ACC112 (cell line): Measurements from ENCODE around the gene AMDHD1.

Source experiments
- H2AFZ ChIP-seq: fragments of 200-600 bp; sonication (generic); one replicate; pipeline ENCODE4 v1.6.0; 2017; ENCODE audit warnings: antibody characterized with exemption, low read length; ENCODE audit not compliant: unreplicated experiment
- H3K27ac ChIP-seq: fragments of 200-600 bp; sonication (generic); 2 replicates; pipeline ENCODE4 v1.5.1; 2014; ENCODE audit warnings: low read depth, mild to moderate bottlenecking, antibody characterized with exemption, low read length, moderate library complexity
- H3K27me3 ChIP-seq: fragments of 200-600 bp; sonication (generic); 2 replicates; pipeline ENCODE4 v1.6.1; 2014; ENCODE audit warnings: mild to moderate bottlenecking, antibody characterized with exemption, low read length, moderate library complexity, mixed read lengths; ENCODE audit not compliant: insufficient read depth
- H3K36me3 ChIP-seq: fragments of 200-600 bp; sonication (generic); 2 replicates; pipeline ENCODE4 v1.6.1; 2016; ENCODE audit warnings: mild to moderate bottlenecking, antibody characterized with exemption, low read length, moderate library complexity, mixed read lengths; ENCODE audit not compliant: insufficient read depth
- H3K4me1 ChIP-seq: fragments of 200-600 bp; sonication (generic); one replicate; pipeline ENCODE4 v1.6.1; 2016; ENCODE audit warnings: low read length, mixed read lengths; ENCODE audit not compliant: insufficient read depth, unreplicated experiment, control insufficient read depth
- H3K4me3 ChIP-seq: fragments of 200-600 bp; sonication (generic); 2 replicates; pipeline ENCODE4 v1.5.1; 2014; ENCODE audit warnings: mild to moderate bottlenecking, low read depth, low read length
- H3K79me2 ChIP-seq: fragments of 200-600 bp; sonication (generic); one replicate; pipeline ENCODE4 v1.6.0; 2016; ENCODE audit warnings: low read length; ENCODE audit not compliant: control insufficient read depth, unreplicated experiment, insufficient read depth

AMDHD1 gene

GRCh38 chr12:95978774-95979173 is 35.6 kb downstream of the AMDHD1 start:
- H3K27me3 ChIP-seq, result no peaks in the 10 kb centered on the region
- no peak overlapping the region for H3K4me3 ChIP-seq
- H3K4me1 ChIP-seq, result no peaks in the 10 kb centered on the region
- no peak overlapping the region for H2AFZ ChIP-seq
- no peaks in the 10 kb centered on the region for H3K36me3 ChIP-seq
- no peaks in the 10 kb centered on the region for H3K79me2 ChIP-seq
- H3K27ac ChIP-seq, result no peak overlapping the region

DNA sequence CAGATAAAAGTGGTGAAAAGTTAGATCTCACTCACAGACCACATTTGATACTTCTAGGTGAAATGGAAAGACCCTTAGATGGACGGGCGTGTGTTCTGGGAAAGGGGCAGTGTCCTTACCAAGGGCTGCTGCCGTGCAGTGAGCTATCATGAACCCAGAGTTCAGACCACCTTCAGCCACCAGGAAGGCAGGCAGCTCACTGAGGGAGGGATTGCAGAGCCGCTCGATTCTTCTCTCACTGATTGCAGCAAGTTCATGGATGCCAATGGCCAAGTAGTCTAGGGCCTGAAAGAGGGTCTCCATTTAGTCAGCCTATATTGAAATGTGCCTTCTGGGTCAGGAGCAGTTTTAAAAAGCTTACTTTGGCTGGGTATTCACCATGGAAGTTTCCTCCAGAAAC is 37.3 kb downstream of the AMDHD1 start:
- Histone ChIP-seq H2AFZ (no peak overlapping the region), H3K36me3 (no peaks in the 10 kb centered on the region)

DNA sequence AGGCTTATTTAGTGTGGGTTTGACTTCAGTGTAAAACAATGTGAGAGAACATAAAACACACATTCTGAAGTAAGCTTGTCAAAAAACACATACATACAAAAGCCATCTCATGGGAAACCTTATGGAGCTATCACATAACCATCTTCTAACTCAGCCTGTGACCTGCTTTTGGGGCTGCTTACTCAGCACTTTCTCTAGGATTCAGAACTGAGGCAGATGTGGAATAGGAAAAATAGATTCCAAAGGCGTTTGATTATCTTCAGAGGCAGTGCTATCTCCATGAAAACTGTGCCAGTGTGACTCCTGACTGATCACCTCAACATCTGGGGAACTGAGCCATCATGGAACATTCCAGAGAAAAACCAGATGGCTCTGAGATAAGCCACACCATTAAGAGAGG is 39.5 kb downstream of the AMDHD1 start:
- Histone ChIP-seq H3K36me3 (no peaks in the 10 kb centered on the region), H3K27ac (no peak overlapping the region), H2AFZ (no peak overlapping the region), H3K27me3 (no peaks in the 10 kb centered on the region), H3K79me2 (no peaks in the 10 kb centered on the region), H3K4me3 (no peak overlapping the region), H3K4me1 (no peaks in the 10 kb centered on the region)

More for the DNA sequence above, 37.3 kb downstream of the AMDHD1 start:
- Histone ChIP-seq H3K27ac (no peak overlapping the region), H3K27me3 (no peaks in the 10 kb centered on the region), H3K4me3 (no peak overlapping the region), H3K79me2 (no peaks in the 10 kb centered on the region), H3K4me1 (no peaks in the 10 kb centered on the region)

GRCh38 chr12:95984682-95985081 is 41.6 kb downstream of the AMDHD1 start:
- no peaks in the 10 kb centered on the region for H3K36me3 ChIP-seq
- no peaks in the 10 kb centered on the region for H3K79me2 ChIP-seq
- H3K27ac ChIP-seq, result no peak overlapping the region
- no peak overlapping the region for H2AFZ ChIP-seq
- H3K27me3 ChIP-seq, result peaks cover 6% of the 10 kb centered on the region; the same call in 1 of the 2 replicates
- no peaks in the 10 kb centered on the region for H3K4me1 ChIP-seq
- no peak overlapping the region for H3K4me3 ChIP-seq

DNA sequence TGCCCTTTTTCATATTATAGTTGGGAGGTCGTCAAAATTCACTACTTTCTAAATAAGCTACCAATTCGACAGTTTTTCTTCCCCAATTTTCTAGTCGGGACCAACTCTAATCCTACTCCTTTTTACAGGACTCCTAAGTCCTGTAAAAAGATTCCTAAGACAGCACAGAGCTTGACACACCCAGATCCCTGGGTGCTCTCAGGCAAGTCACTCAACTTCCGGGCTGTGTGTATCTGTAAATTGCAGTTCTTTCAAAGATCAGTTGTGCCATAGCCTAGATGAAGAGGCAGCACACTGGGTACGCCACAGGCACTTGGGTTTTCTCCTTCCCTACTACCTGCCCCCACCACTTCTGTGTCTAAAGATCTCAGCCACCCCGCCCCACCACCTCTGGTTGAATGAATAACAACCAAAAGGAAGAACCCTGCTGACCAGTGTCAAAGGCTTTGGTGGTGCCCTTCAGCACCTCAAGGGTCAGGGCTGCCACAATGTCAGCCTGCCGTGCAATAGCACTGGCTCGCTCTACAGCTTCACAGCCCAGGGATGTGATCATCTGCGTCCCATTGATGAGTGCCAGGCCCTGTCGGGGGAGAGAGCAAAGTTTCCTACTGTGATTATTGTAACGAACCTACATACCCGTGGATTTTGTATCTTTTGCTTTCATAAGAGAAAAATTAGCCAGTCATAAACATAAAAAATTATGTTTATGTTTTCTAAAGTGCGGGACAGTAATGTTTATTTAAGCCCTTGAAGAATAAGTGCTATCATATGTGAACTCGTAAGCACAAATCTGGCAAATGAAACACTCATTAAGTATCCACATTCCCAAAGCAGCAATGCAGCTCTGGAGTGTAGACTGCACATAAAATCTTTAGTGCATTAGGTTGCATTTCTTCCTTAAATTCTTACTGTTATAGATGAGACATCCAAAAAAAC is 43.8 kb downstream of the AMDHD1 start:
- Histone ChIP-seq H3K27me3 (peaks cover 8% of the 10 kb centered on the region; the same call in 1 of the 2 replicates), H3K79me2 (no peaks in the 10 kb centered on the region), H3K27ac (no peak overlapping the region), H3K4me3 (no peak overlapping the region), H3K36me3 (no peaks in the 10 kb centered on the region), H3K4me1 (no peaks in the 10 kb centered on the region), H2AFZ (no peak overlapping the region)

DNA sequence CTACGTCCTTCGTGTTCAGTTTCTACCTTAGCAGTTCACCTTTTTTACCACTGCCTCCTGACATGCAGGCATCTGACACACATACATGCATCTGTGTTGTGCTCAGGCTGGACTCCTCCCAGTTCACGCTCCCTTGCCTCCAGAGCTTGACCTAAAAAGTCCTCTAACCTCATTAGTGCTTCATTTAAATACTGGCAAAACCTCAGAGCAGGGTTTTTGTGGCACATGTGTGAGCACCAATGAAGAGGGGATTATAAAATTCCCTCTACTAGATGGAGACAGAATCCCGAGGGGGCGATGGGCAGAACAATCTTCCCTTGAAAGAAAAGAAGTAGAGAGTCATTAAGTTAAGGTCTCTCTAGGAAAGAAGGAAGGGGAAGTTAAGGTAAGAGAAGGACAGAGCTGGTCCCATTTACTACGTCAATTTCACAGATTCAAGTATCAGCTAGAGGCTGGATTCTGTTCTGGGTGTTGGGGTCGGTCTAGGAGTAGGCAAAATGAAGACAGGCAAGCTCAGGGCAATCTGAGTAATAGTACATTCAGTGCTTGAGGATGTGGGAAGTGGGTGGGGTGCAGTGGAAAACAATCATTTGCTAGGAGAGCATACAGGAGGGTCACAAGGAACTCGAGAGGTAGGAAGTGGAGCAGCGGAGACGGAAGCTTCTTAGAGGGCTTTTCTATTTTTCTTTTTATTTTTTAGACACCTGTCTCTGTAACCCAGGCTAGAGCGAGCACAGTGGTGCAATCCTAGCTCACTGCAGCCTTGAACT is 45.6 kb downstream of the AMDHD1 start:
- H3K36me3 ChIP-seq, result no peaks in the 10 kb centered on the region
- H3K79me2 ChIP-seq, result no peaks in the 10 kb centered on the region
- H3K4me1 ChIP-seq, result no peaks in the 10 kb centered on the region

DNA sequence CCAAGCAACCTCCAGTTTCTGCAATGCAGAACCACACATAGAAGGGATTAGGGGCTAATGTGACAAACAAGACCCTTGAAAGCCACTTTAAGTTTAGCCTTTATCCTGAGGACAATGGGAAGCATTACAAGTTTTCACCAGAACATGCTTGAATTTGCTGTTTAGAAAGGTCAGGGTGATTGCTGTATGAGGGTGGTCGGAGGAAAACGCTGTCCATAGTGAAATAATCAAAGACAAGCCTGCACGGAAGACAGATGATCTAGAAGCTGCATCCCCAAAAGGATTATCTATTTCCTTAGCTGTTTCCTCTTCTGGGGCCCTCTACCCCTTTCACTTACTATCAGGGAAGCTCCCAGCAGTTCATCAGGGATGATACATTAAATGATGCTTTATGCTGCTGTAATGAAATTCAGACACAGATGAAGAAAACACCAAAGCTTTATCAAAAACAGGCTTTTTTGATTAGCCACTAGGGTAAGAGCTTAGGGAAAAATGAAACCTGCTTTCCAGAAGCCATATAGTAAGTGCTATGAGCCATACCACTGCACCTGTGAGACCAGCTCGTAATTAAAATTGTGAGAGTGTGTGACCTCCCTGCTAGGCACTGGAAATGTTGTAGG is 46.5 kb downstream of the AMDHD1 start:
- Histone ChIP-seq H3K27ac (no peak overlapping the region), H3K4me3 (no peak overlapping the region)

More for the DNA sequence above, 45.6 kb downstream of the AMDHD1 start:
- Histone ChIP-seq H3K27me3 (peaks cover 8% of the 10 kb centered on the region; the same call in 1 of the 2 replicates), H2AFZ (no peak overlapping the region), H3K4me3 (no peak overlapping the region), H3K27ac (no peak overlapping the region)

GRCh38 chr12:95990136-95990535 is 47.0 kb downstream of the AMDHD1 start:
- Histone ChIP-seq H3K36me3 (no peaks in the 10 kb centered on the region), H3K4me1 (peaks cover 9% of the 10 kb centered on the region), H3K4me3 (no peak overlapping the region), H3K79me2 (no peaks in the 10 kb centered on the region), H2AFZ (no peak overlapping the region), H3K27ac (no peak overlapping the region), H3K27me3 (peaks cover 8% of the 10 kb centered on the region; the same call in 1 of the 2 replicates)

More for the DNA sequence above, 46.5 kb downstream of the AMDHD1 start:
- Histone ChIP-seq H3K36me3 (no peaks in the 10 kb centered on the region), H2AFZ (no peak overlapping the region), H3K4me1 (peaks cover 5% of the 10 kb centered on the region), H3K27me3 (peaks cover 8% of the 10 kb centered on the region; the same call in 1 of the 2 replicates), H3K79me2 (no peaks in the 10 kb centered on the region)

DNA sequence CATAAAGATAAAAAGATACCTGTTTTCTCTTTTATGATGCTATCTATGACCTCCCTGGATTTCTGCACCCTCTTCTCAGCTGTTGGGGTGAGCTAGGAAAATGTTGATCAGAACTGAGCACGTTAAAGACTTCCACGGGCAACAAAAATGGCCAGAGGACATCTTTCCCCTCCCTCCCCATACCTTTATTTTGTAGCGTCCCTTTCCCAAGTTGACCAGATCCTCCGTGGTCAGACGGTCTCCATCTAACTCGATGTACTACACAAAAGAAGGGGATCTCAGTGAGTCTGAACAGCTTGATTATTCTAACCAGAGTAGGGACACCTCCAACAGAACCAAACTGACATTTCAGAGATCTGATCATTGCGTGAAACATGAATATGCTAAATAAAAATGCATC is 50.8 kb downstream of the AMDHD1 start:
- H3K79me2 ChIP-seq, result no peaks in the 10 kb centered on the region
- peaks cover 13% of the 10 kb centered on the region for H3K4me1 ChIP-seq
- peaks cover 8% of the 10 kb centered on the region; the same call in 1 of the 2 replicates for H3K27me3 ChIP-seq
- H3K27ac ChIP-seq, result no peak overlapping the region
- no peak overlapping the region for H3K4me3 ChIP-seq
- H2AFZ ChIP-seq, result no peak overlapping the region
- H3K36me3 ChIP-seq, result no peaks in the 10 kb centered on the region

GRCh38 chr12:95994476-95994875 is 51.3 kb downstream of the AMDHD1 start:
- Histone ChIP-seq H2AFZ (no peak overlapping the region), H3K36me3 (no peaks in the 10 kb centered on the region), H3K27me3 (peaks cover 5% of the 10 kb centered on the region; the same call in 1 of the 2 replicates), H3K27ac (no peak overlapping the region), H3K4me1 (peaks cover 13% of the 10 kb centered on the region), H3K4me3 (no peak overlapping the region), H3K79me2 (no peaks in the 10 kb centered on the region)
